ENCODE data around the gene JDP2. TPM values are rescaled to one million over a fixed set of nuclear protein-coding genes. Genes with fewer than 3 reads are reported as not detected.

The JDP2 gene
- total RNA-seq, 1 donor = 55.6 TPM

DNA sequence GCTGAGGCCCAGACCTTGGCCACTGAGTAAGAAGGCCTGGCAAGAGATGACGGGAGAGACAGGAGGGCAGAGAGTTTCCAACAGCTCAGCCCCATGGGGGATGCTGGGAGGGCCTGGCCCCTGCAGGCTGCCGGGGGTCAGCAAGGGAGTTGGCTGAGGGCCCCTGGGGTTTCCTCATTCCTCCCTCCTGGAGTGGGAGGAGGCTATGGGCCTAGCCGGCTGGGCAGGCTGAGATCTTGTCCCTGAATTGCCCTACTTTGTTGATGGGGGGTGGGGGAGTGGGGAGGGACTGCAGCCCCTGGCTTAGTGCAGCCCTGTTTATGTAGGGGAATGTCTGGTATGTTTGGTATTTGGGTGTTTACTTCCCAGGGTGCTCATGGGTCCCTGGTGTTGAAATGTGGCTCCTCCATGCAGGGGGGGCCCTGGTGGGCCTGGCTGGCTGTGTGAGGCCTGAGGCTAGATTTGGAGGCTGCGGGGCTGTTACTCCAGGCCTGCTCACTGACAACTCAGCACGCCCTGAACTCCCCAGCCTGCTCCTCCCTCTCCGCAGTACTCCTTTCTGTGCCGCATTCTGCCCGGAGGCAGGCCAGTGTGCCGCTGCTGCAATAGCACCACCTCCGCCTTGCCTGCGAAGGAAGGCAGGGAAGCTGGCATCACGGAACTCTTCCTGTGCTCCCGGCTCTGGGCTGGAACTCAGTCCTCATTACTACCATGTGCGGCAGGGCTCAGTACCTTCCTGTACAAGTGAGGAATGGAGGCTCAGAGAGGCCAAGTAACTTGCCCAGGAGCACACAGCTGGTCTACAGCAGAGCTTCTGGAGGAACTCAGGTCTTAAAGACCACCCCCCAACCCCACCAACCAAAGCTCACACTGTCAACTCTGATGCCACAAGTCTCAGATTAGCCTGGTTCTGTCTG, 25.3 kb downstream of the JDP2 start:
- Histone ChIP-seq H3K4me1 (ENCODE audit: insufficient read depth, low read length) (peaks cover 35% of the 10 kb centered on the region), H3K9me3 (ENCODE audit: low read depth, low read length) (no peaks in the 10 kb centered on the region), H3K4me3 (ENCODE audit: low read length) (no peak overlapping the region), H3K27me3 (ENCODE audit: insufficient read depth, low read length) (no peaks in the 10 kb centered on the region)

DNA sequence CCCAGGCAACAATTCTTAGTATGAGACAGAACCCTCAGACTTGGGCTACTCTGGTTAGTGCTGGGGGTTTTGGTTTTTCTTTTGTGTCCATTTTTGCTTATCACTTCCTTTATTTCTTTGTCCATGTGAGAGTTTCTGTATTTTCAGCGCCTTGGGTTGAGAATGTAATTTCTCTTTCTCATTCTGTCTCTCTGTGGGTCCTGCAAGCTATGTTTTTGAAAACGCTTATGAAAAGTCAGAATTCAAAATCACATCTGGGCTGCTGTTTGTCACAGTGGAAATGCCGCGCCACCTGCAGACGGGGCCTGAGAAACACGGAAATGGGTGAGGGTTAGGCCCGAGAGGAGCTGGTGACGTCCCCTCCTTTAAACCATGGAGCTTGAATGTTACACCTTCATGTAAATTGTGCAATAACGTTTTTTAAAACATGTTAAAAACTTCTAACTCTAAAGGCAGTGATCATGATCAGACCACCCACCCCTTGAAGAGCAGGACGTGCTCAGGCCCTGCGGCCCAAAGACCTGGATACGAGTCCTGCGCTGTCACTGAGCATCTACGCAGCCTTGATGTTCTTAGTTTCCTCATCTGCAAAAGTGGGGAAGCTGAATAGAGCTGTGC, 26.1 kb downstream of the JDP2 start:
- H3K4me3 ChIP-seq (ENCODE audit: low read length) = no peak overlapping the region
- peaks cover 41% of the 10 kb centered on the region for H3K4me1 ChIP-seq (ENCODE audit: insufficient read depth, low read length)
- no peaks in the 10 kb centered on the region for H3K9me3 ChIP-seq (ENCODE audit: low read depth, low read length)
- no peaks in the 10 kb centered on the region for H3K27me3 ChIP-seq (ENCODE audit: insufficient read depth, low read length)

DNA sequence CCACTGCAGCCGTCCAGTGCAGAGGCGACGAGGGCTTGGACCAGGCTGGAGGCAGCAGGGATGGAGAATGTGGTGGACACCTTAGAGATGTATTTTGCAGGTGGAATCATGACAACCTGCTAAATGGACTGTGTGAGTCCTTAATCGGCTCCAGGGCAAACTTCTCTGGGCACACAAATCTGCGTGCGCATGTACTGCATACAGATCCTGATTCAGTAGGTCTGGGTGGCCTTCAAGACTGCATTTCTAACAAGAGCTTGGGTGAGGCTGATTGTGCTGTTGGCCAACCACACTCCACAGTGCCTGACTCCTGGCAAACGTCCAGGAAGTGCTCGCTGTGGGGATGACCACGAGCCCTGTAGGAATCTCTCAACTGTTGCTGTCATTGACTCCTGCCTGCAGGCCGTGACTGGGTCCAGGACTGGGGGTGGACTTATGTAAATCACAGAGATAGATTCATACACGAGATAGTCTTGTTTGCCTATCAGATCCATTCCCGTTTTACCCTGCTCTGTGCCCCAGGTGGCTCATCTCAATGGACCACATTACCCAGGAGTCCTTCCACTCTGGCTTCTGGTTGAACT, 27.2 kb downstream of the JDP2 start:
- no peaks in the 10 kb centered on the region for H3K27me3 ChIP-seq (ENCODE audit: insufficient read depth, low read length)
- H3K4me1 ChIP-seq (ENCODE audit: insufficient read depth, low read length) = peaks cover 45% of the 10 kb centered on the region
- H3K9me3 ChIP-seq (ENCODE audit: low read depth, low read length) = no peaks in the 10 kb centered on the region
- no peak overlapping the region for H3K4me3 ChIP-seq (ENCODE audit: low read length)

DNA sequence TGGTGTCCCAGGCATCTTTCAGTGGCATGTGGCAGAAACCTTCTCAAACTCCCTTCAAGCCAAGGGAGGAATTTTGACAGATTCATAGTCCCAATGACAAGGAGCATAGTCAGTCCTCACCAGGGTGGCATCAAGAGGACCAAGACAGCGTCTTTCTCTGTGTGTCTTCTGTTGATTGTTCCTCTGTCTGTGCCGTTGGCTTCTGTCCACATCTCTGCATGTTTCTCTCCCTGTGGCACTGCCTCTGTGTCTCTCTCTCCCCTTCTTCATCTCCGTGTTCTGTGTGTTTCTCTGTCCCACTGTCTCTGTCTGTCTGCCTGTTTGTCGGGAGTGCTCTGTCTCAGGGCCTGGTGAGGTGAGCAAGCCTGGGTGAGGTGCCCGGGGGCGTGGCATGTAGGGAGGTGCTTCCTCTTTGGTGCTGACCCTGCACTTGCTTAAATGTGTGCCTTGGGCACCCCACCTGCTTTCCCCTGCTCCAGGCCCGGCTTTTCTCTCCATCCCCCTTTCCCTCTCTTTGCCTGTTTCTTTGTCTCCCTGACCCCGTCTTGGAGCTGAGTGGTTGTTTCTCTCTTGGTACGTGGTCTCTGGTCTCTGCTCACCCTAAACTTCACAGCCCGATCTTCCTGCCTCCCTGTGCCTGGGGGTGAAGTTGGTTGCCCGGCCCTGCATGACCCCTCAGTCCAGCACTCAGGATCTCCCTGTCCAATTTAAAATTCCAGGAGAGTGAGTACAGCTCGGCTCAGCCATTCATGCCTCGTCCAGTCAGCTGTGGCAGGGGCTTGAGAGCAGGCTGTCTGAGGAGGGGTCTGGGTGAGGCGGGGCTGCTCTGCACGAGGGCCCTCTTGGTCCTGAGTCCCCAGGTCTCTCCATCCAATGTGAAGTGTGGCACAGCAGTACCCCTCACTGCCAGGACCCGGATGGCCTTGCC, 28.5 kb downstream of the JDP2 start:
- Histone ChIP-seq H3K4me1 (ENCODE audit: insufficient read depth, low read length) (peaks cover 45% of the 10 kb centered on the region), H3K9me3 (ENCODE audit: low read depth, low read length) (no peaks in the 10 kb centered on the region), H3K4me3 (ENCODE audit: low read length) (no peak overlapping the region), H3K27me3 (ENCODE audit: insufficient read depth, low read length) (no peaks in the 10 kb centered on the region)

DNA sequence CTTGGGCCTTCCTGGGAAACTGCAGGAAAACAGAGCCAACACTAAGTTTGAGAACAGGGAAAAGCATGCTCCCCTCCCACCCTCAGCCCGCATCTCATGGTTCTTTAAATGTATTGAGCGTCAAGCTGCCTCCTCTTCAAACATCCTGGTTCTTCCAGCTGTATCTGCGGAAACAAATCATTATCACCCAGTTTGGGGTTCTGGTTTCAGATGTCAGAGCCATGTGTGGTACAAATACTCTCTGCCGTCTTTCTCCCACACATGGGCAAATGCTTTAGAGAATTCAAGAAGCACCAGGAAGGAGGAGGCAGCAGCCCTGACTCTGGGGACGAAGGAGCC, 29.1 kb downstream of the JDP2 start:
- no peak overlapping the region for H3K4me3 ChIP-seq (ENCODE audit: low read length)
- H3K9me3 ChIP-seq (ENCODE audit: low read depth, low read length) = no peaks in the 10 kb centered on the region
- H3K27me3 ChIP-seq (ENCODE audit: insufficient read depth, low read length) = no peaks in the 10 kb centered on the region
- H3K4me1 ChIP-seq (ENCODE audit: insufficient read depth, low read length) = peaks cover 45% of the 10 kb centered on the region

DNA sequence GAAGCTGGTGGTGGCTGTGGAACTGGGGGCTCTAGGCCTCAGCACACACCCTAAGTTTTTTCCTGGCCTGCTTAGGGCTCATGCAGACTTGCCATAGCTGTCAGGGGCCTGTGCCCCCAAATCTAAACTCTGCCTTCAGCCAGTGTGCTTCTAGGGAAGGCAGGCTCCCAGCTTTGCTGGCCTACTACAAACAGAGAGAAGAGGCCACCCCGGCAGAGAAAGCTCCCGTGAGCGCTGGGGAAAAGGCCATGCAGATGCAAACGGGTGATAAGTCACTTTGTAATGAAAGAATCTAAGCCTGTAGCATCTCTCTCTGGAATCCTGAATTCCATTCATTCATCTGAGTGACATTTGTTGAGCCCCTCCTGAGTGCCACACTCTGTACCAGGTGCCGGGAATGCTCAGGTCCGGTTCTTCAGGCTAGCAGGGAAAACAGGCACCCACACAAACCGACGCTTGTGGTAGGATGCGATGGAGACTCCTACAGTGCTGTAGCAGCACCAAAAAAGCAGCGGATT, 29.9 kb downstream of the JDP2 start:
- Histone ChIP-seq H3K27me3 (ENCODE audit: insufficient read depth, low read length) (no peaks in the 10 kb centered on the region), H3K4me3 (ENCODE audit: low read length) (no peak overlapping the region), H3K4me1 (ENCODE audit: insufficient read depth, low read length) (peaks cover 42% of the 10 kb centered on the region), H3K9me3 (ENCODE audit: low read depth, low read length) (no peaks in the 10 kb centered on the region)

DNA sequence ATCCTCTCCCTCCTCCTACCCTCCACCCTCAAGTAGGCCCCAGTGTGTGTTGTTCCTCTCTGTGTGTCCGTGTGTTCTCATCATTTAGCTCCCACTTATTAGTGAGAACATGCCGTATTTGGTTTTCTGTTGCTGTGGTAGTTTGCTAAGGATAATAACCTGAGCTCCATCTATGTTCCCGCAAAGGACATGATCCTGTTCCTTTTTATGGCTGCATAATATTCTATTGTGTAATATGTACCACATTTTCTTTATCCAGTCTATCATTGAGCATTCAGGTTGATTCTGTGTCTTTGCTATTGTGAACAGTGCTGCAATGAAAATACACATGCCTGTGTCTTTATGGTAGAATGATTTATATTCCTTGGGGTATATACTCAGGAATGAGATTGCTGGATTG, 30.5 kb downstream of the JDP2 start:
- Histone ChIP-seq H3K4me3 (ENCODE audit: low read length) (no peak overlapping the region), H3K27me3 (ENCODE audit: insufficient read depth, low read length) (no peaks in the 10 kb centered on the region), H3K4me1 (ENCODE audit: insufficient read depth, low read length) (peaks cover 37% of the 10 kb centered on the region), H3K9me3 (ENCODE audit: low read depth, low read length) (no peaks in the 10 kb centered on the region)

DNA sequence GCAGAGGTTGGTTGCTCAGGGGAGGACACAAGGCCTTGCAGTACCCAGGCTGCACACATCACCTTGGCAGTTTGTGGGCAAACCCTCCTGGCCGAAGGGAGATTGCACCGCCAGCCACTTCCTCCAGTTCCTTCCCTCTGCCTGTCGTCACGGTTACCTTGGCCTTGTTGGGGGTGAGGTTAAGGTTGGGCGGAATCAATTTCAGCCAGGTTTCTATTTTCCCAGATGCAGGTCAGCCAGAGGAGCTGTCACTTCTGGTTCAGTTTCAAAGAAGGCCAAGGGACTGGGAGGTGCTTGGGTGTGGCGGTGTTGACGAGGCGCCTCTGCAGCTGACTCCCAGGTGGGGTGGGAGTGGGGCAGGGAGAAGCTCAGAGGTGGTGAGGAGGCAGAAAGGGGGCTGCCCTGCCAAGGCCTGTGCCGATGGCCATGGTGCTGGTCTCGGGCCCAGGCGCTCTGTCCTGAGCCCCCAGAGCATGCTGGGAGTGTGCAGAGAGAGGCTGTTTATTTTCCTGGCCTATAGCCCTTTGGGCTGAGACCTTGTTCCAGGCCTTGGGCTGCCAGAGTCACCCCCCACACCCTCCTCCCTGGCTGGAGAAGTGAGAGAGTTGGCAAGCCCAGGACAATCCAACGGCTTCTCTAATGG, 31.4 kb downstream of the JDP2 start:
- Histone ChIP-seq H3K4me3 (ENCODE audit: low read length) (no peak overlapping the region), H3K9me3 (ENCODE audit: low read depth, low read length) (no peaks in the 10 kb centered on the region), H3K27me3 (ENCODE audit: insufficient read depth, low read length) (no peaks in the 10 kb centered on the region), H3K4me1 (ENCODE audit: insufficient read depth, low read length) (peaks cover 27% of the 10 kb centered on the region)

DNA sequence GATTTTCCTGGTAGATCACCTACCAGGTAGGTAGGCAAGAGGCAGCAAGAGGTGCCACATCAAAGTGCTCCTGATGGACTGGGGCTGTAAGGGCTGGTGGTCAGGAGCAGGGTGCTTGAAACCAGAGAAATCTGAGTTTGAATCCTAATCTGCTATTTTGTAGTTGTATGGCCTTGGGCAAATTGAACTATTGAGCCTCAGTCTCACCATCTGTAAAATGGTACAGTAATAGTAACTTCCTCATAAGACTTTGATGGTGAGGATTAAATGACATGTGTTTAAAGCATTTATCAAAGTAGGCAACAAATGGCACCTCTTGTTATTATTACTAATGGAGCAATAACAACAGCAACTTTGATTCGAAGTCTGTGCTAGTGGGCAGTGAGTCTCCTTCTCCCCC, 32.0 kb downstream of the JDP2 start:
- Histone ChIP-seq H3K4me3 (ENCODE audit: low read length) (no peak overlapping the region), H3K9me3 (ENCODE audit: low read depth, low read length) (no peaks in the 10 kb centered on the region), H3K4me1 (ENCODE audit: insufficient read depth, low read length) (peaks cover 22% of the 10 kb centered on the region), H3K27me3 (ENCODE audit: insufficient read depth, low read length) (no peaks in the 10 kb centered on the region)

DNA sequence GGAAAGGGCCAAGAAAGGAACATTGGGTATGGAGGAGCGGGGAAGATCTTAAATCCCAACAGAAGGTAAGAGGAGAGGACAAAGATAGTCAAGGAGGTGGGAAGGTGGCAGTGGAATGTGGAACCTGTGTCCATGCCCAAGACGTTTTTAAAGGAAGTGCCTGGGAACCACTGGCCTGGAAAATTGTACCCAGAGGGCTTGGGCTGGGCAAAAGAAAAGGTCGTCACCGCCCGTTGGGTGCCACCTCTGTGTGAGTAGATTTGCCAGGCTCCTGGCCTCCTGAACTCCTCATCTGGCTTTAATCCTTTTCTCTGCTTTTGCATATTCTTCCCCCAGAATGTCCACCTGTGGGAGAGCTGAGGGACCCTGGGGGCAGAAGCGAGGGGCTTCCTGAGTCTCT, 32.6 kb downstream of the JDP2 start:
- Histone ChIP-seq H3K4me1 (ENCODE audit: insufficient read depth, low read length) (peaks cover 19% of the 10 kb centered on the region), H3K27me3 (ENCODE audit: insufficient read depth, low read length) (no peaks in the 10 kb centered on the region), H3K4me3 (ENCODE audit: low read length) (no peak overlapping the region), H3K9me3 (ENCODE audit: low read depth, low read length) (no peaks in the 10 kb centered on the region)

DNA sequence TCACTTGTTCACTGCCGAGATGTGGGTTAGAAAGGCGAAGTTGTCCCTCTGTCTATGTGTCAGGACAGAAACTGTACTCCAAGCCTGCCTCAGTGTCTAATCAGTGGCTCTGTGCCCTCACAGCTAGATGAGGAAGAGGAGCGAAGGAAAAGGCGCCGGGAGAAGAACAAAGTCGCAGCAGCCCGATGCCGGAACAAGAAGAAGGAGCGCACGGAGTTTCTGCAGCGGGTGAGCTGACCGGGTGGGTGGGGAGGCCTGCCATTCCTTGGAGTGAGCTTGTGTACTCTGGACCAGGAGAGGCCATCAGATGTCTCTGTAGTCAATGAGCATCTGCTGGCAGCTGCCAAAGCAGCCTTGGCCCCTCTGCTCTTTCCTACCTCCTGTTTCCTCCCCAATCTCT, 33.5 kb downstream of the JDP2 start:
- H3K4me1 ChIP-seq (ENCODE audit: insufficient read depth, low read length) = peaks cover 15% of the 10 kb centered on the region
- H3K27me3 ChIP-seq (ENCODE audit: insufficient read depth, low read length) = no peaks in the 10 kb centered on the region
- H3K9me3 ChIP-seq (ENCODE audit: low read depth, low read length) = no peaks in the 10 kb centered on the region
- no peak overlapping the region for H3K4me3 ChIP-seq (ENCODE audit: low read length)

DNA sequence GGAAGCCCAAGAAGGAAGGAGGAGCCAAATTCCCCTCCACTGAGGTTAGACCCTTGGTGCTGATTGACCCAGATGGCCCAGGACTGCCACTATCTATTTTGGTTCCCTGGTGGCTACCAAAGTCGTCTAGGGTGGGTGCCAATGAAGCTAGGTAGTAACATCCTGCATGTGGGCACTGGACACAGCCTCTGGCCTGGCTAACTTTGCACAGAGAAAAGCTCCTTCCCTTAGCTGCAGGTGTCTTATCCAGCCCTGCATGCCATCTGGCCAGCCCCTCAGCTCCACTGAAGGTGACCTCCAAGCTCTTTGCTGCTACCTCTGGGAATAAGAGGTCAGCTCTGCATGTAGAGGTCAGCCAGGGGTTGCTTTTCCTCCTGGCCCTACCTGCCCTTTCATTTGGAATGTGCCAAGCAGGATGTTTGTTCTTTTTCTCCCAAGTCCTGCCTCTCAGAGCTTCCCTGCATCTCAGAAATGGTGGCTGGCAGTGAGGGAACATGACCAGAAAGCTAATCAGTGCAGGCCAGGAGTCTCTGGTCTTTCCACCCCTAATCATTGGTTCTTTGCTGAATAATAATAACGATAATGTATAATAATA, 34.0 kb downstream of the JDP2 start:
- no peak overlapping the region for H3K4me3 ChIP-seq (ENCODE audit: low read length)
- no peaks in the 10 kb centered on the region for H3K27me3 ChIP-seq (ENCODE audit: insufficient read depth, low read length)
- no peaks in the 10 kb centered on the region for H3K9me3 ChIP-seq (ENCODE audit: low read depth, low read length)
- H3K4me1 ChIP-seq (ENCODE audit: insufficient read depth, low read length) = peaks cover 15% of the 10 kb centered on the region

DNA sequence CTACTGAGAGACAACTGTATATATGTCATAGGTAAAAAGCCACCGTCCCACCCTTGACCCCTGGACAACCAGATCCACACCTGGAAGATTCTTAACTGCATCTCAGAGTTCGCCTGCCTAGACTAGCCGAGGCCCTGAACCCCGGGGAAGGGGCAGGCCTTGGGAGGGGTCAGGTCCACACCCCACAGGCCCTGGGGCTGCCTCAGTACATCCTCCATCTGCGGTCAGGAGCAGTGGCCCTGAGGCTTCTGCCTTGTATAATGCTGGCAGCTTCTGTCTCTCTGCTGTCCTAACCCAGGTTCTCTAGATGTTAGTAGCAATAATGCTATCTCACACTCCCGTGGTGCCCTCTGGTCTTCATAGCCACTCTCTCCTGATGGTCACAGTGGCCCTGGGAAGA, 36.8 kb downstream of the JDP2 start:
- Histone ChIP-seq H3K9me3 (ENCODE audit: low read depth, low read length) (no peaks in the 10 kb centered on the region), H3K4me3 (ENCODE audit: low read length) (no peak overlapping the region), H3K27me3 (ENCODE audit: insufficient read depth, low read length) (no peaks in the 10 kb centered on the region), H3K4me1 (ENCODE audit: insufficient read depth, low read length) (no peaks in the 10 kb centered on the region)

DNA sequence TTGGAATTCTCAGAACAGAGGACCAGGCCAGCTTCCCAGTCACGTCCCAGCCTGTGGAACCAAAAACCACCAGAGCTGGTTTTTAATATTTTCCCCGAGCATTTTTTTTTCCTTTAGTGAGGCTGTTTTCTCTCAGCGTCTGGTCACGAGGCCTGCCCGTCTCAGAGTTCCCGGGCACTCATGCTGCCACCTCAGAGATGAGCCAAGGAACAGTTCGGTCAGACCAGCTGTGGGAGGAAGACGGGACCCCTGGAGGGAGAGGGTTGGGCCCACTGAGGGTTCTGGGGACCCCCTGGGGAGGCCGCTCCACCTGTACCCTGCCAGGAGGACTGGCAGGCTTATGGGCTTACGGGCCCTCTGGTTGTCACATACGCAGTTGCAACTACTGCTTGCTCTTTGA, 39.9 kb downstream of the JDP2 start:
- Histone ChIP-seq H3K4me3 (ENCODE audit: low read length) (no peak overlapping the region), H3K4me1 (ENCODE audit: insufficient read depth, low read length) (no peaks in the 10 kb centered on the region), H3K9me3 (ENCODE audit: low read depth, low read length) (no peaks in the 10 kb centered on the region), H3K27me3 (ENCODE audit: insufficient read depth, low read length) (no peaks in the 10 kb centered on the region)

Data from mononuclear cell (primary cell).